Vagina (tissue), 2 donors: Measurements from ENCODE around the gene ABHD8.

Source experiments
- POLR2A ChIP-seq, 2 donors: fragments of 450-650 bp; IDR thresholded peaks; one replicate each; pipeline ENCODE4 v1.6.1; 2017; ENCODE audit warnings: antibody characterized with exemption in 2 of 2, mild to moderate bottlenecking in 2 of 2, moderate library complexity in 2 of 2
- POLR2AphosphoS5 ChIP-seq, 2 donors: sonication (generic); formaldehyde crosslinking; IDR thresholded peaks; one replicate each; pipeline ENCODE4 v1.9.0; 2017; ENCODE audit warnings: antibody characterized with exemption in 2 of 2, mild to moderate bottlenecking in 2 of 2, low read depth in 1 of 2; ENCODE audit not compliant: insufficient read depth in 1 of 2
- TF ChIP-seq, protein P1 (sequence below), 3 experiments: fragments of 450-650 bp in 2 of 3; fragments of 200-600 bp in 1 of 3; sonication (generic) in 1 of 3; IDR thresholded peaks; one replicate each; pipeline ENCODE4 v1.5.1; 2017 to 2019; ENCODE audit warnings: antibody characterized with exemption in 3 of 3, mild to moderate bottlenecking in 2 of 3, moderate library complexity in 2 of 3

DNA sequence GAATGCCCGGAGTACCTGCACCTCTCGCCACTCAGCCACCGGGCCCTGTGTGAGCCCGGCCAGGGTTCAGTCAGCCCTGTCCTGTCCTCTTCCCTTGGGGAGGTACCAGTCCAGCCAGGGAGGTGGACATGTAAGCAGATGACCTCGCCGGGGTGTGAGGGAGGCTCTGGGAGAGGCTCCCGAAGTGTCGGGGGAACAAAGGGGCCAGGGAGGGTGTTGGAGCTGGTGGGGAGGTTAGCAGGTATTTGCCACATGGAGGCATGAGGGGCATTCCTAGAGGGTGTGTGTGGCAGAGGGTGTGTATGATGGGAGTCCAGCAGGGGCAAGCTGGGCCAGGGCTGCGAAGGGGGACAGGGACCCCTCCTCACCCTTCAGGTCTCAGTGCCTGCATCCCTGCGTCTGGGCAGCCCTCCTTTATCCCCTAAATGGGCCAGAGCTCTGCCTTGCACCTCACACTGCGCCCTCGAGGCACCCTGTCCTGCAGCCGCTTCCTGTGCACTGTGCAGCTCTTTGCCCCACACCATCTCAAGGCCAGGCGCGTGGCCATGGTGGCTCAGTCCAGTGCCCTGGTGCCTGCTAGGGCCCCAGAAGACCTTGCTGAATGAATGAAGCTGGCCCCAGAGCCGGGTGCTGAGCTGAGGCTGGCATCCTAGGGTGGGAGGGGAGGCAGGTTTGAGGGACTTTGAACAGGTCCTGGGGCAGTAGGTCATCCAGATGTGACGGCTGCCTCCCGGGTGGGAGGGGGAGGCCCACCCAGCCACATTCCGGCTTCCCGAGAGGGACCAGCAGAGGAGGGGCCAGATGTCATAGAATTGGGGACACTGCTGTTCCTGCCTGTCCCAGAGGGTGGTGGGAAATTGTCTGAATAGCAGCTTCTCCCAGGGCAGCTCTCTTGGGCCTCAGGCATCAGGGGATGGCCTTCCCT is 9.2 kb upstream of the ABHD8 start:
- TF ChIP-seq, protein P1, sequence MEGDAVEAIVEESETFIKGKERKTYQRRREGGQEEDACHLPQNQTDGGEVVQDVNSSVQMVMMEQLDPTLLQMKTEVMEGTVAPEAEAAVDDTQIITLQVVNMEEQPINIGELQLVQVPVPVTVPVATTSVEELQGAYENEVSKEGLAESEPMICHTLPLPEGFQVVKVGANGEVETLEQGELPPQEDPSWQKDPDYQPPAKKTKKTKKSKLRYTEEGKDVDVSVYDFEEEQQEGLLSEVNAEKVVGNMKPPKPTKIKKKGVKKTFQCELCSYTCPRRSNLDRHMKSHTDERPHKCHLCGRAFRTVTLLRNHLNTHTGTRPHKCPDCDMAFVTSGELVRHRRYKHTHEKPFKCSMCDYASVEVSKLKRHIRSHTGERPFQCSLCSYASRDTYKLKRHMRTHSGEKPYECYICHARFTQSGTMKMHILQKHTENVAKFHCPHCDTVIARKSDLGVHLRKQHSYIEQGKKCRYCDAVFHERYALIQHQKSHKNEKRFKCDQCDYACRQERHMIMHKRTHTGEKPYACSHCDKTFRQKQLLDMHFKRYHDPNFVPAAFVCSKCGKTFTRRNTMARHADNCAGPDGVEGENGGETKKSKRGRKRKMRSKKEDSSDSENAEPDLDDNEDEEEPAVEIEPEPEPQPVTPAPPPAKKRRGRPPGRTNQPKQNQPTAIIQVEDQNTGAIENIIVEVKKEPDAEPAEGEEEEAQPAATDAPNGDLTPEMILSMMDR (IDR thresholded peaks at IDR 0.05), result no peak
- no peak for TF ChIP-seq POLR2AphosphoS5 (IDR thresholded peaks at IDR 0.05; ENCODE audit: insufficient read depth in 1 of 2, low read depth in 1 of 2)
- no peak for TF ChIP-seq POLR2A (IDR thresholded peaks at IDR 0.05)
